Natural killer cell treated with Interleukin-12 subunit alpha and Interleukin-12 subunit beta and Interleukin-15 and Interleukin-18, amount 100 ng/mL, for 72 hours (primary cell): ENCODE results near the gene SBF1. TPM values are rescaled to one million over a fixed set of nuclear protein-coding genes. Genes with fewer than 3 reads are reported as not detected.

Experiments used
- ATAC-seq, 2 donors: fragments of 150-1000 bp; cut with Tn5 transposase in 1 of 2; sonication (Bioruptor Pico), chemical (Tn5 transposase) in 1 of 2; 2 replicates each; pipeline ENCODE4 v1.10.0; 2021
- DNase-seq: peaks from one replicate; pipeline ENCODE4 v3.0.0; 2022; ENCODE audit warnings: low spot score
- H3K27ac Mint-ChIP-seq, 2 donors: 1 replicate in 1 of 2; 2 replicates in 1 of 2; pipeline ENCODE4 v1.8.0; 2022; ENCODE audit warnings: mixed read lengths in 2 of 2, mild to moderate bottlenecking in 1 of 2, moderate library complexity in 1 of 2
- H3K27me3 Mint-ChIP-seq, 2 donors: 1 replicate in 1 of 2; 2 replicates in 1 of 2; pipeline ENCODE4 v1.8.0; 2022; ENCODE audit warnings: mixed read lengths in 2 of 2
- H3K36me3 Mint-ChIP-seq: one replicate; pipeline ENCODE4 v1.8.0; 2022; ENCODE audit warnings: mixed read lengths
- H3K4me1 Mint-ChIP-seq, 2 donors: 1 replicate in 1 of 2; 2 replicates in 1 of 2; pipeline ENCODE4 v1.8.0; 2022; ENCODE audit warnings: low read depth in 2 of 2, mixed read lengths in 2 of 2, mild to moderate bottlenecking in 1 of 2
- H3K4me3 Mint-ChIP-seq: one replicate; pipeline ENCODE4 v1.8.0; 2022; ENCODE audit warnings: mixed read lengths
- H3K9me3 Mint-ChIP-seq: 2 replicates; pipeline ENCODE4 v1.8.0; 2022; ENCODE audit warnings: mixed read lengths
- total RNA-seq, 2 donors: library from RNA; stranded (reverse); gene quantifications; one replicate each; pipeline ENCODE4 v1.2.3, GENCODE V29; 2022

SBF1 gene
- total RNA-seq, 2 donors from 2014 or later: 114 to 152 TPM

DNA sequence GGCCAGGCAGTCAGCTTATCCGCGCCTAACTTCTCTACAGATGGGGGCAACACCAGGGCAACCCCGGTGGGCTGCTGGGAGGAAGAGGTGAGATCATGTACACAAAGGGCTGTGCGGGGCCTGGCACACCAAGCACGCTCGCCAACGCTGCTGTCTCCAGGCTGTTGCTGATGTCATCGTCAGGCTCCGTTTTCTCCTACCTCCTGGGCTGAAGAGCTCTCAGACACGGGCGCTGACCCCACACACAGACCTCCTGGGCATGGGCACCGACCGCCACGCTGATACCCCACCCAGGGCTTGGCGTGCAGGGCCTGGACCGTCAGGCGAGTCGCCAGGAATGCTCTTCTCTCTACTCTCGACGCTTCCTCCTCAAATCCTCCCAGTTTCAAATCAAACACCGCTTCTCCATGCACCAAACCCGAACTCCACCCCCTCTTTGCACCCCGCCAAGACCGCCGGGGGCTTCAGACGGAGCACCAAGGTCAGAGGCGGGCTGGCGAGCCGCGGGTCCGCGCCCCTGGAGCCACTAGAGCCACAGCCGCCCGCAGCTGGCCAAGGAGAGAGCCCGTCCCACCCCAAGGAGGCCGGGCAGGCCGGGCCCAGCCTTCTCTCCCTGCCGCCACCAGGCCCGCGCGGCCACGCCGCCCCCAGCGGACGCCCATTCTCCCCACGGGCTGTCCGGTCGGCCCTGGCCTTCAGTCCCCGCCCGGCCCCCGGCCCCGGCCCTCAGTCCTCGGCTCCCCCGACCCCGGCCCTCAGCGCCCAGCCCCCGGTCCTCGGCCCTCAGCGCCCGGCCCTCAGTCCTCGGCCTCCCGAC, 772 bp downstream of the SBF1 start:
- Mint-ChIP-seq H3K27ac (peak overlapping the region; percentile 49 to 81), H3K4me1 (peaks cover 25 to 33% of the 10 kb centered on the region in 2 donors), H3K36me3 (no peaks in the 10 kb centered on the region), H3K27me3 (peaks cover 0 to 3% of the 10 kb centered on the region in 2 donors), H3K9me3 (no peaks in the 10 kb centered on the region), H3K4me3 (peak overlapping the region; percentile 91)
- ATAC-seq: peak in 1 of 2 donors; percentile 1
- DNase-seq: no peak

DNA sequence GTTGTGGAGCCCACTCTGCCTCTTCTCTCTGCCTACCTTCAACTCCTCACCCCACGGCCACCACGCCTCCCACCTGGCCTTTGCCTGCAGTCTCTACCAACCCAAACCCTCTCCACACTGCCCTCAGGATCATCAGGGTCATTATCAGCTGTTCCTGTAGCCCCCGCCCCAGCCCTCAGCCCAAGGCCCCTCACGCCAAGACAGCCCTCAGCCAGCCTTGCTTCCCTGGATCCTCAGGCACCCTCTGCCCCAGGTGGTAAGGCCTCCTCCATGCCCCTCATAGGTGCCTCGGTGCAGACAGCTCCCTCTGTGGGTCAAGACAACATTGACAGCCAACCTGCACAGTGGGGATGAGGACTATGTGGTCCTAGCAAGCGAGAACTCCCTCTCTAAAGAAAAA, 1.7 kb downstream of the SBF1 start:
- H3K36me3 Mint-ChIP-seq: no peaks in the 10 kb centered on the region
- DNase-seq: peak; percentile 59
- no peak for ATAC-seq
- H3K4me3 Mint-ChIP-seq: peak overlapping the region; percentile 91
- H3K27me3 Mint-ChIP-seq: peaks cover 0 to 3% of the 10 kb centered on the region in 2 donors
- peaks cover 29 to 40% of the 10 kb centered on the region in 2 donors for H3K4me1 Mint-ChIP-seq
- H3K27ac Mint-ChIP-seq: peak overlapping the region; percentile 49 to 81
- no peaks in the 10 kb centered on the region for H3K9me3 Mint-ChIP-seq

GRCh38 chr22:50471962-50472361, 2.9 kb downstream of the SBF1 start:
- no peak overlapping the region for H3K27ac Mint-ChIP-seq
- no peak for ATAC-seq
- peak; percentile 49 for DNase-seq
- H3K27me3 Mint-ChIP-seq: peaks cover 0 to under 1% of the 10 kb centered on the region in 2 donors
- H3K36me3 Mint-ChIP-seq: no peaks in the 10 kb centered on the region
- no peaks in the 10 kb centered on the region for H3K9me3 Mint-ChIP-seq
- H3K4me3 Mint-ChIP-seq: no peak overlapping the region
- peaks cover 29 to 41% of the 10 kb centered on the region in 2 donors for H3K4me1 Mint-ChIP-seq

DNA sequence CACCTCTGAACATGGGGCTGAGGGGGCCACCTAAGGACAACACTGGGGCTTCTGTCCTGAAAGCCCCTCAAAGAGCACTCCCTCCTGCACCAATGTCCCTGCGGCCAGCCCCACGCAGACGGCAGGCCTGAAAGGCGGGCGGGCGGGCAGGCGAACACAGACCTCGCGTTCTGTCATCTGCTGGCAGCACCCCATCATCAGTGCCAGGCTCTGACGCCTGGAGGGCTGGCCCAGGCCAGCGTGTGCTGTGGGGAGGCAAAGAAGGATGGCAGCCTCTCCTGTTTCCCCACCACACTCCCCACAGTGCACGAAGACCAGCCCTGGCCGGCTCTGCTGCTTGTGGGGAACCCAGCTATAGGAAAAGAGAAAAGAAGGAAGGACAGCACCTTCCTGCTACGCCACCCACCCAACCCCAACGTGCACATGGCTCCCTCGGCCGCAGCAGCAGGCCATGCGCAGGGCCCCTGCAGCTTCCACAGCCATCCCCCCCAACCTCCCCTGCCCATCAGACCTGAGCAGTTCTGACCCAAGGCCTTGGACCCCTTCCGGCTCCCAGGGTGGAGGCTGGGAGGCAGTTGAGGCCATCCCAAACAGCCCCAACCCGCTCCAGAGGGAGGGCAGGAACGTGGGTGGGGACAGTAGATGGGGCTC, 3.5 kb downstream of the SBF1 start:
- H3K9me3 Mint-ChIP-seq: no peaks in the 10 kb centered on the region
- no peaks in the 10 kb centered on the region for H3K36me3 Mint-ChIP-seq
- H3K27me3 Mint-ChIP-seq: no peaks in the 10 kb centered on the region
- ATAC-seq (no peak), DNase-seq (no peak)
- H3K4me1 Mint-ChIP-seq: peaks cover 29 to 45% of the 10 kb centered on the region in 2 donors
- peak overlapping the region; percentile 70 to 81 for H3K27ac Mint-ChIP-seq
- H3K4me3 Mint-ChIP-seq: peak overlapping the region; percentile 53

GRCh38 chr22:50470491-50470890, 4.3 kb downstream of the SBF1 start:
- Mint-ChIP-seq H3K9me3 (no peaks in the 10 kb centered on the region), H3K27me3 (no peaks in the 10 kb centered on the region), H3K36me3 (no peaks in the 10 kb centered on the region), H3K27ac (peak overlapping the region; percentile 70 to 81), H3K4me3 (peak overlapping the region; percentile 53), H3K4me1 (peaks cover 29 to 45% of the 10 kb centered on the region in 2 donors)
- DNase-seq: no peak
- no peak for ATAC-seq

DNA sequence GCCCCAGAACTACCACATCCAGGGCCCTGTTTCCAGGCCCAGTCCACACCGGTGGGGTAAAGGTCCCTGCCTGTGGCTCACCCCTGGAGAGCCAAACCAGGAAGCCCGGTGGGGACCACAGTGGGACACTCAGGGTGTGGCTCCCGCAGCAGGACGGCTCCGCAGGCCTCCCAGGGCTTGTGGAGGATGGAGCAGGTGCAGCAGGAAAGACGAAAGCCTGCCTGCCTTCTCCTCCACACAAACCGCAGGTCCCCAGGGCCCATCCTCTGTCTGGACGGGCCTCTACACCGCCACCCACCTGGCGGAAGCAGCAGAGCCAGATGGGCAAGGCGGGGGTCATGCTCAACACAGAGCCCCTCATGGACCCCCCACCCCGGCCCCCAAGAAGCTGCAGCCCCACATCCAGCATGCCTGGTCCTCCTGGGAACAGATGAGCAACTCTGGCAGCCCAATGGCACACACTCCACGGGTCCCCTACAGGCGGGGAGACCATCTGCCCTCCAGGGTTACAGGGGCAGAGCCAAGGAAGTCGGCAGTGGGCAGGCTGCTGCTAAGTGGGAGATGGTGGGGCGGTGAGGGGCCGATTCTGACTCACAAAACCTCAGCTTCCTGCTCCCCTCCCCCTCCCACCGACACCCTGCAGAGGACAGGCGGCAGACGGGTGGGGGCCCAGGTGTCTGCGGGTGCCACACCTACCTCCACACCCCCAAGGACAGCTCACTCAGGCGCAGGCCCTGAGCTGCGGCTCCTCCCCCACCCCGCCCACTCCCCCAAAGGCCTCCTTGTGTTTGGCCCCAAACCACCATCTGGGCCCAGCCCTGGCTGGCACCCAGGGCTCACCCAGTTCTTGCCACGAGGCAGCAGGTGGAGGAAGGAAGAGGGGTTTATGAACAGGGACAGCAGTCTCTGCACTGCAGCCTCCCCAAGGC, 5.2 kb downstream of the SBF1 start:
- peak; percentile 89 to 91 for ATAC-seq
- DNase-seq: peak; percentile 96
- peak overlapping the region; percentile 53 for H3K4me3 Mint-ChIP-seq
- H3K27me3 Mint-ChIP-seq: no peaks in the 10 kb centered on the region
- H3K9me3 Mint-ChIP-seq: no peaks in the 10 kb centered on the region
- H3K27ac Mint-ChIP-seq: peak overlapping the region; percentile 70 to 81
- H3K36me3 Mint-ChIP-seq: no peaks in the 10 kb centered on the region
- H3K4me1 Mint-ChIP-seq: peaks cover 29 to 45% of the 10 kb centered on the region in 2 donors

DNA sequence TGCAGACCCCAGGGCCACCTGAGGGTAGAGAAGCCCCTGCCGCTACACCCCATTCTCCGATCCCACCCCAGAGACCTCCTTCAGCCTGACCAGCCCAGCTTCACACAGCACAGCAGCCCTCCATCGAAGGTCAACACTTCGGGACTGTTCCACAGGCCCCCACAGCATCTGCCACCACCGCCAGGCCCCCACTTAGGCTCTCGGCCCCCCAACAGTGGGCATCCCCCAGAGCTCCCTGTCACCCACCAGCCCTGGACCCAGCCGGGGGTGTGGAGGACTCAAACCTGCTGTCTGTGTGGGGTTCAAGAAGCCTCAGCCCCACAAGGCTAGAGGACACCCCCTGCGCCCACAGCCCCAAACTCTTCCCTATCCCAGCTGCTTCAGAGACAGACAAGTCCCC, 6.2 kb downstream of the SBF1 start:
- no peak for DNase-seq
- peak overlapping the region; percentile 70 to 81 for H3K27ac Mint-ChIP-seq
- no peak overlapping the region for H3K4me3 Mint-ChIP-seq
- H3K9me3 Mint-ChIP-seq: no peaks in the 10 kb centered on the region
- peaks cover 21 to 39% of the 10 kb centered on the region in 2 donors for H3K4me1 Mint-ChIP-seq
- H3K36me3 Mint-ChIP-seq: no peaks in the 10 kb centered on the region
- no peaks in the 10 kb centered on the region for H3K27me3 Mint-ChIP-seq
- no peak for ATAC-seq

- H3K27ac Mint-ChIP-seq: peak overlapping the region in 1 of 2 donors; percentile 70
- no peaks in the 10 kb centered on the region for H3K9me3 Mint-ChIP-seq
- DNase-seq (no peak), ATAC-seq (no peak)
- H3K4me1 Mint-ChIP-seq: peaks cover 14 to 32% of the 10 kb centered on the region in 2 donors
- no peaks in the 10 kb centered on the region for H3K36me3 Mint-ChIP-seq
- H3K27me3 Mint-ChIP-seq: no peaks in the 10 kb centered on the region
- no peak overlapping the region for H3K4me3 Mint-ChIP-seq
Measured at GRCh38 chr22:50467773-50468440, 6.9 kb downstream of the SBF1 start.

DNA sequence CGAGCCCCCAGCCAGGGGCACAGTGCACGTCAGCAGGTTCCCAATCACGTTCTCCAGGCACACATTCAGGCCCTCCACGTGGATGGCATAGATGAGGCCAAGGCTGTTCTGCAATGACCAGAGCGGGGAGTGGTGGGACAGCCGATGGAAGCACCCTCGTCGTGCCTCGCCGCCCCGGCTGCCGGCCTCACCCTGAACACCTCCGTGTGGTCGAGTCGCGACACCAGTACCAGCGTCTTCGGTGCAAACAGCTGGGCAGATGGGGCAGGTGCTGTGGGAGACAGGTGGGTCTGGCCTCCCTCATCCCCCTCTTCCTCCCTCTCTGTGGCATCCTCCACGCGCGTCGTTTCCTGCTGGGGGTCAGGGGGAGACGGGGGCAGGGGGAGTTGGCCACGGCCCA, 7.5 kb downstream of the SBF1 start:
- DNase-seq: no peak
- Mint-ChIP-seq H3K9me3 (no peaks in the 10 kb centered on the region), H3K4me3 (no peak overlapping the region), H3K27me3 (no peaks in the 10 kb centered on the region), H3K4me1 (peaks cover 12 to 29% of the 10 kb centered on the region in 2 donors), H3K27ac (peak overlapping the region in 1 of 2 donors; percentile 50), H3K36me3 (no peaks in the 10 kb centered on the region)
- ATAC-seq: no peak

DNA sequence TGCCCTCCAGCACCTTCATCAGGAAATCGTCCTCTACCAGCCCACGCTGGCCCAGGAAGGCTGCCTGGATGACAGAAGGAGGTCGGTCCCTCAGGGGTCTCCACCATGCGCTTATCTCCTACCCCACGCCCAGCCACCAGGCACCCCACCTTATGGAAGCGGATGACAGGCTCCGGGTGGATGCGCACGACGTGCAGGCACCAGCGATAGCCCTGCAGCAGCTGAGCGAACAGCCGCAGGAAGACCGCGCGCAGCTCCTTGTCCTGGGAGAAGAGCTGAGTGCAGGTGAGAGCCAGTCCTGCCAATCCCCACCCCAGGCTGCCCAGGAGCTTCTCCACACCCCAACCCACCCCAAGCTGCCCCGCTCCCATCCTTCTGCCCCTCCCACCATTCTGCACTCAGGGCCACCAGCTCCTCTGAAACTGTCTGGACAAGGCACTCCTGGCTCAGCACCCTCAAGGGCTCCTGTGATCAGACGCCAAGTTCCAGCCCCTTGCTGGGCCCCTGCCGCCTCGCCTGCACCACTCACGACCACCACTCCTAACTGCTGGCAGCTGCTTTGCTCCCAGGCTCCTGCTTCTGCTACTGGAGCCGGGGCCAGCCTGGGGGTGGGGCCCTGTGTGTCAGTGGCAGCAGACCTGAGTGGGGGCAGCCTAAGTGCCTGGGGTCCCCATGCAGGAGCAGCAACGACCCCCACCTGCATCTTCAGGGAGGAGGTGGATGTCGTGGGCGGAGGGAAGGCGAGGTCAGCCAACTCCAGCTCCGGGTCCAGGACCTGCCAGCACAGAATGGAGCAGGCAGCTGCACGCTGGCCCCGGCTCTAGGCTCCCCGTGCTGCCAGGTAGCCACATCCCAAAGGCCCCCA, 9.5 kb downstream of the SBF1 start:
- H3K4me1 Mint-ChIP-seq: peaks cover 4 to 15% of the 10 kb centered on the region in 2 donors
- no peaks in the 10 kb centered on the region for H3K27me3 Mint-ChIP-seq
- no peaks in the 10 kb centered on the region for H3K9me3 Mint-ChIP-seq
- DNase-seq (no peak), ATAC-seq (no peak)
- no peak overlapping the region for H3K27ac Mint-ChIP-seq
- H3K36me3 Mint-ChIP-seq: no peaks in the 10 kb centered on the region
- H3K4me3 Mint-ChIP-seq: no peak overlapping the region

DNA sequence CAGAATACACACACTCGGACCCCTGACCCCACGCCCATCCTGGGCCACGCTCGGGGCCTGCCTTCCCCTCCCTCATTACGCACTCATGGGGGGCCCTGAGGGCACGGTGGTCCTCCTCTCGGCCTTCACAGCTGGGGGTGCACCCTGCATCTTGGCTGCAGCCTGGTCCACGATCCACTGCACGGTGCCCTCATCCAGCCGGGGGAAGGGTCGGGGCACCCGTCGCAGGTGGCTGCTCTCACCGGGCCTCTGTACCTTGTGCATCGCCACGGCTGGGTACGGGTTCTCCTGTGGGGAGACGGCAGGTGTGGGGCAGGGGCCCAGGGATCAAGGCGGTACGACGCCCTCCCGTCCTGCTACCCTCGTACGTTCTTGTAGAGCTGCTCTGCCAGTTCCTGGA, 10.4 kb downstream of the SBF1 start:
- Mint-ChIP-seq H3K36me3 (no peaks in the 10 kb centered on the region), H3K9me3 (no peaks in the 10 kb centered on the region), H3K27me3 (no peaks in the 10 kb centered on the region), H3K27ac (no peak overlapping the region), H3K4me1 (peaks cover 4 to 12% of the 10 kb centered on the region in 2 donors), H3K4me3 (no peak overlapping the region)
- ATAC-seq (no peak), DNase-seq (no peak)

DNA sequence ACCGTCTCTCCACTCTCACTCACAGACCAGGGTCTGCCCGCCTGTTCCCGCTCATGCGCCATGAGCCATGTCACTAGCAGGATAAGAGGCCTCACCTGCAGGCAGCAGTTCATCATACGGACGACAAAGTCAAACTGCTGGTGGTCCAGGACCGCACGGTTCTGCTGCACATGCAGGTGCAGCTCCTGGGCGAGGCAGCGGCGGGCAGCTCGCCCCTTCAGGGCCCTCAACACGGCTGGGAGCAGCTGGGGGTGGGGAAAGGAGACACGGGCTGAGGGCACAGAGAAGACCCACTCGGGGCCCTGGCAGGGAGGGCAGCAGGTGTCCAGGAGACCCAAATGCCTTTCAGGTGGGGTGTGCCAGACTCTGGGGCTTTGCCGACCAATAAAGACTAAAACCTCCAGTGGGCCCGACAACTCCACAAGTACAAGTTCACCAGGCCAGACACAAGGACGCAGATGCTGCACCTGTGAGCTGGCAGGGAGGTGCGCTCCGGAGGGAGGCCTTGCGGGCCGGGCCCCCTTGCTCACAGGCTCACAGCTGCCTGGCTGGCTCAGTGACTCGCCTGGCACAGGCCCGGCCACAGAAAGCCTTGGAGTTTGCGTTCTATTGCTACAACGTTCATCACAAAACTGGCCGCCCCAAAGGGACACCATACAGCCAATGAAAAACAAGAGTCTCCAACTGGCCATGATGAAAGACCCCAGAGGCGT, 11.5 kb downstream of the SBF1 start:
- H3K4me3 Mint-ChIP-seq: no peak overlapping the region
- peaks cover 0 to 7% of the 10 kb centered on the region in 2 donors for H3K4me1 Mint-ChIP-seq
- H3K9me3 Mint-ChIP-seq: no peaks in the 10 kb centered on the region
- DNase-seq (no peak), ATAC-seq (no peak)
- H3K27me3 Mint-ChIP-seq: no peaks in the 10 kb centered on the region
- no peak overlapping the region for H3K27ac Mint-ChIP-seq
- no peaks in the 10 kb centered on the region for H3K36me3 Mint-ChIP-seq
